Chondrocyte (in vitro differentiated cells): ENCODE results near the gene FNDC5. TPM values are rescaled to one million over a fixed set of nuclear protein-coding genes. Genes with fewer than 3 reads are reported as not detected.
A peak's percentile ranks its signal among the peaks of the same experiment; 100 is the strongest.

ENCODE experiments used
- DNase-seq: peaks from one replicate; pipeline ENCODE4 v3.0.0; 2021; ENCODE audit warnings: mixed read lengths, low spot score
- H3K27ac Mint-ChIP-seq: one replicate; pipeline ENCODE4 v1.8.0; 2021; ENCODE audit warnings: mild to moderate bottlenecking, moderate library complexity, mixed read lengths; ENCODE audit not compliant: unreplicated experiment
- H3K27me3 Mint-ChIP-seq: 2 replicates; pipeline ENCODE4 v1.8.0; 2021; ENCODE audit warnings: low read depth, mixed read lengths
- H3K36me3 Mint-ChIP-seq: 2 replicates; pipeline ENCODE4 v1.8.0; 2021; ENCODE audit warnings: low read depth, mixed read lengths
- H3K4me1 Mint-ChIP-seq: 2 replicates; pipeline ENCODE4 v1.8.0; 2021; ENCODE audit warnings: low read depth, mild to moderate bottlenecking, mixed read lengths
- H3K4me3 Mint-ChIP-seq: one replicate; pipeline ENCODE4 v1.8.0; 2021; ENCODE audit warnings: mild to moderate bottlenecking, moderate library complexity, mixed read lengths; ENCODE audit not compliant: unreplicated experiment
- H3K9me3 Mint-ChIP-seq: 2 replicates; pipeline ENCODE4 v1.8.0; 2021; ENCODE audit warnings: low read depth, mixed read lengths
- CTCF ChIP-seq: fragments of 200-600 bp; sonication (generic); IDR thresholded peaks from 2 replicates; pipeline ENCODE4 v1.5.0; 2021; ENCODE audit warnings: antibody characterized with exemption, mild to moderate bottlenecking, moderate library complexity
- total RNA-seq: library from RNA; stranded (reverse); gene quantifications from 3 replicates; pipeline ENCODE4 v1.2.1, GENCODE V29; 2021

FNDC5 gene
- total RNA-seq, 1 donor from 2014 or later = 4.0 TPM

DNA sequence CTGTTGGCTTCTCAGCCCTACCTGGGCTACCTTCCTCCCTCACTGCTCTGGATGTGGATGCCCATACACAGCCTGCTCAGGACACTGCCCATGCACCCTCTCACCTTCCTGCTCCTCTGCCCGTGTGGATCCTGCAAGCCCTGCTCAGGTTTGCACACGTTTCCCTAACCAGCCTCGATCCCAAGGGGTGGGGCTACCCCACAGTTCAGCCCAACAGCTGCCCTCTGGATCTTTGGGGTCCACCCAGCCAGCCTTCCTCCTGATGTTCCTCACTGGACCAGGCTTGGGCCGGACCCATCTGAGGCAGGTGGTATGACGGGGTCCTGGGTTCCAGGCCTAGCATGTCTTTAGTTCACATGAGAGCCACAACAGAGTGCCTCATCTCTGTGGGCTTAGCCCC lies 25.7 kb upstream of the FNDC5 start:
- TF ChIP-seq CTCF = no peak
- H3K36me3 Mint-ChIP-seq = no peaks in the 10 kb centered on the region
- peaks cover 10% of the 10 kb centered on the region for H3K27me3 Mint-ChIP-seq
- H3K4me1 Mint-ChIP-seq = peaks cover 20% of the 10 kb centered on the region
- no peak overlapping the region for H3K4me3 Mint-ChIP-seq
- peak; percentile 56 for DNase-seq
- no peaks in the 10 kb centered on the region for H3K9me3 Mint-ChIP-seq
- H3K27ac Mint-ChIP-seq = no peak overlapping the region

GRCh38 chr1:32895325-32896215 lies 24.9 kb upstream of the FNDC5 start:
- peak; percentile 70 for DNase-seq
- H3K4me1 Mint-ChIP-seq = peaks cover 17% of the 10 kb centered on the region
- H3K4me3 Mint-ChIP-seq = no peak overlapping the region
- H3K9me3 Mint-ChIP-seq = no peaks in the 10 kb centered on the region
- no peak overlapping the region for H3K27ac Mint-ChIP-seq
- H3K36me3 Mint-ChIP-seq = no peaks in the 10 kb centered on the region
- peaks cover 15% of the 10 kb centered on the region for H3K27me3 Mint-ChIP-seq
- TF ChIP-seq CTCF = no peak

- H3K36me3 Mint-ChIP-seq = no peaks in the 10 kb centered on the region
- TF ChIP-seq CTCF = no peak
- H3K4me3 Mint-ChIP-seq = no peak overlapping the region
Measured at GRCh38 chr1:32894681-32895080, 24.0 kb upstream of the FNDC5 start.

GRCh38 chr1:32894019-32894600 lies 23.4 kb upstream of the FNDC5 start:
- TF ChIP-seq CTCF = no peak
- Mint-ChIP-seq H3K27me3 (peaks cover 24% of the 10 kb centered on the region), H3K36me3 (no peaks in the 10 kb centered on the region), H3K4me1 (peaks cover 14% of the 10 kb centered on the region), H3K27ac (no peak overlapping the region), H3K9me3 (no peaks in the 10 kb centered on the region), H3K4me3 (peak overlapping the region; percentile 69)
- peak; percentile 52 for DNase-seq

More at GRCh38 chr1:32894681-32895080, 24.0 kb upstream of the FNDC5 start:
- peaks cover 14% of the 10 kb centered on the region for H3K4me1 Mint-ChIP-seq
- H3K9me3 Mint-ChIP-seq = no peaks in the 10 kb centered on the region
- H3K27ac Mint-ChIP-seq = no peak overlapping the region
- peaks cover 19% of the 10 kb centered on the region for H3K27me3 Mint-ChIP-seq
- DNase-seq = peak; percentile 63

- H3K4me1 Mint-ChIP-seq = peaks cover 14% of the 10 kb centered on the region
- no peak for DNase-seq
- TF ChIP-seq CTCF = peak; percentile 74
- H3K36me3 Mint-ChIP-seq = no peaks in the 10 kb centered on the region
- no peak overlapping the region for H3K27ac Mint-ChIP-seq
- H3K9me3 Mint-ChIP-seq = no peaks in the 10 kb centered on the region
- H3K4me3 Mint-ChIP-seq = peak overlapping the region; percentile 69
- H3K27me3 Mint-ChIP-seq = peaks cover 27% of the 10 kb centered on the region
Measured at GRCh38 chr1:32893198-32894018, 22.7 kb upstream of the FNDC5 start.
